Left ventricle myocardium inferior (tissue), 1 donor: Measurements from ENCODE around the gene CZIB. TPM values are rescaled to one million over a fixed set of nuclear protein-coding genes. Genes with fewer than 3 reads are reported as not detected.
A peak's percentile ranks its signal among the peaks of the same experiment; 100 is the strongest.

Experiments
- DNase-seq: peaks from one replicate; pipeline ENCODE4 v3.0.0-alpha.2; 2020
- H3K27ac ChIP-seq: fragments of 200-600 bp; replicated peaks from 2 replicates; pipeline ENCODE4 v1.8.0; 2021
- H3K27me3 ChIP-seq: fragments of 200-600 bp; 2 replicates; pipeline ENCODE4 v1.8.0; 2021; ENCODE audit warnings: low read depth
- H3K36me3 ChIP-seq: fragments of 200-600 bp; 2 replicates; pipeline ENCODE4 v1.8.0; 2021
- H3K4me1 ChIP-seq: fragments of 200-600 bp; 2 replicates; pipeline ENCODE4 v1.8.0; 2021
- H3K4me3 ChIP-seq: fragments of 200-600 bp; 2 replicates; pipeline ENCODE4 v1.8.0; 2021; ENCODE audit warnings: mild to moderate bottlenecking, moderate library complexity
- H3K9me3 ChIP-seq: fragments of 200-600 bp; replicated peaks from 2 replicates; pipeline ENCODE4 v1.8.0; 2021
- intact Hi-C: fragments of 100-400 bp; cut with micrococcal nuclease; formaldehyde crosslinking; loops from one replicate; pipeline ENCODE4 v1.11.0; 2022
- total RNA-seq: library from RNA; stranded (reverse); fragmentation: NEBNext Ultra II Directional; extraction: Animal tissue kit (Norgen Biotek cat#: 25700); gene quantifications from one replicate; pipeline ENCODE4 v1.2.1, GENCODE V29; 2021
- TF ChIP-seq, protein P1 (sequence below): fragments of 200-600 bp; IDR thresholded peaks from 2 replicates; pipeline ENCODE4 v1.8.0; 2021; ENCODE audit warnings: antibody characterized with exemption, mild to moderate bottlenecking, borderline replicate concordance
- donor health status: DM: no; HTN: yes; CAD: no; lungs with severe emphysema.

CZIB gene
- total RNA-seq, 1 donor from 2014 or later = 61.1 TPM

DNA sequence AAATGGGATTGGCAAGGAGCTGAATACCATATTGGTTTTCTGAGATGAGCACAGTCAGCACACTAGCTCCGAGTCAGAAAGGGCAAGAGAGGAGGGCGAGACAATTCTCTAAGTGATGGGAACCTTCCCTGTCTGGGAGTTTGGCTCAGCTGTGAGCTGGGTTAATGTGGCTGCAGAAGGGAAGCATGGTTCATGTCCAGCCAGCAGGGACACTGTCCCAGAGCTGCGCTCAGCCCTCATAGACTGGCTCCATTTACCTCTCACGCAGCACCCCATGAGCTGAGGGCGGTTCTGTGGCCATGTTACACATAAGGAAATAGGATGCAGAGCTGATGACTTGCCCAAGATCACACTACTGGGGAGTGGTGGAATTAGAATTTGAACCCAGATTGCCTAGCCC lies 39.5 kb downstream of the CZIB start:
- H3K4me1 ChIP-seq = peaks cover 21% of the 10 kb centered on the region
- no peak overlapping the region for H3K4me3 ChIP-seq
- no peak overlapping the region for H3K27ac ChIP-seq
- DNase-seq = no peak
- TF ChIP-seq, protein P1, sequence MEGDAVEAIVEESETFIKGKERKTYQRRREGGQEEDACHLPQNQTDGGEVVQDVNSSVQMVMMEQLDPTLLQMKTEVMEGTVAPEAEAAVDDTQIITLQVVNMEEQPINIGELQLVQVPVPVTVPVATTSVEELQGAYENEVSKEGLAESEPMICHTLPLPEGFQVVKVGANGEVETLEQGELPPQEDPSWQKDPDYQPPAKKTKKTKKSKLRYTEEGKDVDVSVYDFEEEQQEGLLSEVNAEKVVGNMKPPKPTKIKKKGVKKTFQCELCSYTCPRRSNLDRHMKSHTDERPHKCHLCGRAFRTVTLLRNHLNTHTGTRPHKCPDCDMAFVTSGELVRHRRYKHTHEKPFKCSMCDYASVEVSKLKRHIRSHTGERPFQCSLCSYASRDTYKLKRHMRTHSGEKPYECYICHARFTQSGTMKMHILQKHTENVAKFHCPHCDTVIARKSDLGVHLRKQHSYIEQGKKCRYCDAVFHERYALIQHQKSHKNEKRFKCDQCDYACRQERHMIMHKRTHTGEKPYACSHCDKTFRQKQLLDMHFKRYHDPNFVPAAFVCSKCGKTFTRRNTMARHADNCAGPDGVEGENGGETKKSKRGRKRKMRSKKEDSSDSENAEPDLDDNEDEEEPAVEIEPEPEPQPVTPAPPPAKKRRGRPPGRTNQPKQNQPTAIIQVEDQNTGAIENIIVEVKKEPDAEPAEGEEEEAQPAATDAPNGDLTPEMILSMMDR = no peak
- H3K36me3 ChIP-seq = no peaks in the 10 kb centered on the region
- intact Hi-C loops = no loop called here
- no peaks in the 10 kb centered on the region for H3K27me3 ChIP-seq
- no peaks in the 10 kb centered on the region for H3K9me3 ChIP-seq

DNA sequence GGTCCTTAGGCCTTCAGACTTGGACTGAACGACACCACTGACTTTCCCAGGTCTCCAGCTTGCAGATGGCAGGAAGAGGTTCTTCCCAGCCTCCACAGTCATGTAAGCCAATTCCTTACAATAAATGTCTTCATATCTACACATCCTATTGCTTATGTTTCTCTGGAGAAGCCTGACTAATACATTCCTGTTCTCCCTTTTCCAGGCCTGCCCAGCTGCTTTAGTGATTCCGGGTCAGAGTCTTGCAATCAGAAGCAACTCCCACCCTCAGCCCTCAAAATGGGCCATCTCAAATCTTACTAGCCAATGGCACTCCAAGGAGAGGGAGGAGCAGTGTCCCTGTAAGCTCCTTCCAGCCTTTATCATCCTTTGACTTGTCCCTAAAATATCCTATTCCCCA lies 40.2 kb downstream of the CZIB start:
- Histone ChIP-seq H3K36me3 (no peaks in the 10 kb centered on the region), H3K9me3 (no peaks in the 10 kb centered on the region), H3K27me3 (no peaks in the 10 kb centered on the region), H3K27ac (no peak overlapping the region), H3K4me3 (no peak overlapping the region), H3K4me1 (peaks cover 21% of the 10 kb centered on the region)
- no peak for DNase-seq
- intact Hi-C loops = no loop called here
- TF ChIP-seq, protein P1 = no peak

DNA sequence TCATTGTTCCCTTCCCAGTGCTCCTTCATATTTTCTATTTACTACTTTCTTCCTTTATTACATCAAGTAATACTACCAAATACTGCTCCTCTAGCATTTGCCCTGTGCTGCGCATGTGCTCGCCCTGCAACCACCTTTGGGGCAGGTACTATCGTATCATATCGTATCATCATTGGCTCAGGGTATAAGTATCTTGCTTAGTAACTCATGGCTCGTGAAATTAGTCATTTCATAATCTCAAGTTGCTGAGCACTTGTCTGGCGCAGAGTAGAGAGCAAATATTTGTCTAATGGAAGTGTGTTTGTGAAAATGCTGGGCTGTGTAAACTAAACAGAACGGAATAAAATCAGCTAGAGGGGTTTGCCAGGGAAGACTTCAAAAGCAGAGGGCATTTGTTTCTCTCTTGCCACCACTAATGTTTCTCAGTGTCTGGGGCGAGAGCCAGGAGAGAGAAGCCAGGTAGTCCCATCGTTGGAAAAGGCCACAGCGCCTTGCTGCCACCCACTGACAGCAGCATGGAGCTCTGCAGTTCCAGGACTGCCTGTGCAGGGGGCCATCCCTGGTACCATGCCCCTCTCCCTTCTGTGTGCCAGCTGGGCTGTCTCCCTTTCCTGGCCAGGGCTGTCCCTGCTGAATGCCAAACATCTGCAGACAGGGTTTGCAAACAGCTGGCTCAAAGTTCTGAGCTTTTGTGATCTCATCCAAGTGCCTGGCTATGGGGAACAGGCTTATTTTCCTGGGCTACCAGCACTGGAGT lies 43.8 kb downstream of the CZIB start:
- intact Hi-C loops = no loop called here
- TF ChIP-seq, protein P1 = peak; percentile 60
- no peaks in the 10 kb centered on the region for H3K36me3 ChIP-seq
- no peak overlapping the region for H3K4me3 ChIP-seq
- H3K9me3 ChIP-seq = no peaks in the 10 kb centered on the region
- peak; percentile 44 for DNase-seq
- peak overlapping the region; percentile 45 for H3K27ac ChIP-seq
- H3K27me3 ChIP-seq = no peaks in the 10 kb centered on the region
- peaks cover 14% of the 10 kb centered on the region for H3K4me1 ChIP-seq

DNA sequence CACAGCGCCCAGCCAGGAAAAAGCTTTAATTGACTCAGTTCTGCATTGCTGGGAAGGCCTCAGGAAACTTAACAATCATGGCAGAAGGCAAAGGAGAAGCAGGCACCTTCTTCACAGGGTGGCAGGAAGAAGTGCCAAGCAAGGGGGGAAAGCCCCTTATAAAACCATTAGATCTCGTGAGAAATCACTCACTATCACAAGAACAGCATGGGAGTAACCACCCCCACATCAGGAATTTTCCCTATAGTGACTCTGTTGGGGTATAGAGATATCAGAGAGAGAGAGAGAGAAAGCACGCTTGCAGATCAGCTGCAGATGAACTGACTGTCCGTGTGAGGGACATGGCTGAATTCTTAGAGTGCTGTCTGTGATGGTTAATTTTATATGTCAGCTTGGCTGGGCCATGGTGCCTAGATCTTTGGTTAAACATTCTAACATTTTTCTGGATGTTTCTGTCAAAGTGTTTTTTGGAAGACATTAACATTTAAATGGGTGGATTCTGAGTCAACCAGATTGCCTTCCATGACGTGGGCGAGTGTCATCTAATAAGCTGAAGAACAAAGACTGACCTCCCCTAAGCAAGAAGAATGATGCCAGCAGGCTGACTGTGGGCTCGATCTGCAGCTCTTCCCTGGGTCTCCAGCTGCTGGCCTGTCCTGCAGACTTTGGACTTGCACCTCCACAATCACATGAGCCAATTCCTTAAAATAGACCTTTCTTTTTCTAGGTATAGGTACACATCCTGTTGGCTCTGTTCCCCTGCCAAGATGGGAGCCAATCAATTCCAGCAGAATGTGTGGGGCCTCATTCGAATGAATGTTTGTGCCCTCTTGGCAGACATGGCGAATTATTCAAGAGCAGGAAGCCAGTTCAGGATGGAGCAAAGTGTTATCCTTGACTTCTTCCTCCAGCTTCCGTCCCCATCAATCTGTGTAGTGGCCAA lies 45.2 kb downstream of the CZIB start:
- no peaks in the 10 kb centered on the region for H3K9me3 ChIP-seq
- H3K27me3 ChIP-seq = no peaks in the 10 kb centered on the region
- TF ChIP-seq, protein P1 = no peak
- no peak for DNase-seq
- H3K4me1 ChIP-seq = peaks cover 14% of the 10 kb centered on the region
- intact Hi-C loops = no loop called here
- no peak overlapping the region for H3K27ac ChIP-seq
- no peak overlapping the region for H3K4me3 ChIP-seq
- H3K36me3 ChIP-seq = no peaks in the 10 kb centered on the region

DNA sequence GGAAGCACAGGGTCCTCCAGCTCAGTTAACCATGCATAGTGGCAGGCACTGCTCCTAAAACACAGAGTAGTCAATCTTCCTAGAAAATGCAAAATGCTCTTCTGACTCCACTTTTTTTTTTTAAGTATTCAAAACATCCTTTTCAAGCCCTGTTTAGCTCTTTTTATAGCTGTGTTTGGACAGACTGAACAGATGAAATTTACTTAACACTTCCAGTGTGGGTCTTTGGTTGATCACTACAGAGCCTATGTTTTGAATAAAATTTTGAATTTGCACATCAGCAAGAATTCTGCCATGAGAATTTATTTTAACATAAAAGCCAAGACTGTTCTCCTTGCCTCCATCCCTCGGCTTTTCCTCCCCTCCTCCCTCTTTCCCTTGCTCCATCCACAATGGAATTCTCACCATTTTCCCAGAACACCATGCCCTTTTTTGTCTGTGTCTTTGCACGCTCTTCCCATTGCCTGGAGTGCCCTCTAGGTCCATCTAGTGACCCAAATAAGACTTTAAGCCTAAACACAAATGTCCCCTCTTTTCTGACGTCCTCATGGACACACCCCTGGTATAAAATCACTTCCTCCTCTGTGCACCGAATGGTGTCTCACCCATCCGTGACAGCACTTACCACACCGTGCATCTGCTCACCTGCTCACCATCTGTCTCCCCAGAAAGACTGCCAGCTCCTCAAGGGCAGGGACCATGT lies 47.9 kb downstream of the CZIB start:
- no peak overlapping the region for H3K27ac ChIP-seq
- TF ChIP-seq, protein P1 = peak; percentile 26
- no peaks in the 10 kb centered on the region for H3K9me3 ChIP-seq
- H3K4me1 ChIP-seq = peaks cover 14% of the 10 kb centered on the region
- no peaks in the 10 kb centered on the region for H3K36me3 ChIP-seq
- no peaks in the 10 kb centered on the region for H3K27me3 ChIP-seq
- no peak for DNase-seq
- intact Hi-C loops = no loop called here
- no peak overlapping the region for H3K4me3 ChIP-seq
